Esophagus mucosa (tissue), 1 donor: Measurements from ENCODE around the gene CTNNA3. TPM values are rescaled to one million over a fixed set of nuclear protein-coding genes. Genes with fewer than 3 reads are reported as not detected.

ENCODE experiments used
- ATAC-seq: fragments of 200-7000 bp; cut with Tn5 transposase; one replicate; pipeline ENCODE4 v1.9.1; 2020
- total RNA-seq: library from RNA; stranded (reverse); gene quantifications from one replicate; pipeline ENCODE4 v1.2.4, GENCODE V29; 2023
- donor health status: DM: yes; HTN: yes; CAD: no.

Gene CTNNA3
- total RNA-seq, 1 donor from 2014 or later, result not detected

- no peak for ATAC-seq
Observed at GRCh38 chr10:65894379-65894778, 1801.6 kb downstream of the CTNNA3 start.

GRCh38 chr10:65893676-65894075 is 1802.3 kb downstream of the CTNNA3 start:
- no peak for ATAC-seq

GRCh38 chr10:65892284-65892683 is 1803.7 kb downstream of the CTNNA3 start:
- ATAC-seq, result no peak

- ATAC-seq, result no peak
Observed at GRCh38 chr10:65891073-65891981, 1804.7 kb downstream of the CTNNA3 start.

GRCh38 chr10:65864529-65864928 is 1831.5 kb downstream of the CTNNA3 start:
- no peak for ATAC-seq

- no peak for ATAC-seq
Observed at GRCh38 chr10:65864036-65864435, 1832.0 kb downstream of the CTNNA3 start.

Other genes starting within 250 kb of the CTNNA3 start
- gene DNAJC12, start 142.0 kb upstream of the CTNNA3 start, total RNA-seq, result 0.16 TPM
- 10.2 TPM for gene SIRT1, start 188.5 kb upstream of the CTNNA3 start, total RNA-seq